HepG2 (cell line): ENCODE data around the gene MEI1. TPM values are rescaled to one million over a fixed set of nuclear protein-coding genes. Genes with fewer than 3 reads are reported as not detected.

Experiments used
- ARID2 ChIP-seq: sonication (generic); formaldehyde crosslinking; IDR thresholded peaks from 2 replicates; pipeline ENCODE4 v1.8.1; 2022; ENCODE audit warnings: mild to moderate bottlenecking, missing genetic modification reagents, borderline replicate concordance
- ASH2L ChIP-seq: fragments of 300-600, 200-600 bp; sonication (generic); IDR thresholded peaks from 2 replicates; pipeline ENCODE4 v1.7.0; 2017; ENCODE audit warnings: low read depth, mild to moderate bottlenecking, moderate library complexity, mixed read lengths, low read length; ENCODE audit not compliant: insufficient read length
- ATF7-NPFF ChIP-seq: sonication (generic); formaldehyde crosslinking; IDR thresholded peaks from 2 replicates; pipeline ENCODE4 v1.8.1; 2023; ENCODE audit warnings: mild to moderate bottlenecking, low read depth, missing genetic modification reagents, moderate library complexity
- CENPBD1 ChIP-seq: sonication (generic); formaldehyde crosslinking; IDR thresholded peaks from 2 replicates; pipeline ENCODE4 v1.8.0; 2022; ENCODE audit warnings: missing genetic modification reagents, low read depth, mild to moderate bottlenecking, borderline replicate concordance
- CSRNP1 ChIP-seq: sonication (generic); formaldehyde crosslinking; IDR thresholded peaks from 2 replicates; pipeline ENCODE4 v1.8.1; 2023; ENCODE audit warnings: mild to moderate bottlenecking, missing genetic modification reagents
- GZF1 ChIP-seq: sonication (generic); formaldehyde crosslinking; IDR thresholded peaks from 2 replicates; pipeline ENCODE4 v1.5.1; 2020; ENCODE audit warnings: mild to moderate bottlenecking, missing genetic modification reagents
- HMGXB4 ChIP-seq, 2 experiments: sonication (generic) in 1 of 2; formaldehyde crosslinking in 1 of 2; IDR thresholded peaks; 2 replicates each; pipeline versions ENCODE4 v1.4.0 to v1.6.1; 2018 to 2020; ENCODE audit warnings: missing genetic modification reagents in 2 of 2, borderline replicate concordance in 1 of 2, low read depth in 1 of 2, mild to moderate bottlenecking in 1 of 2, missing biosample characterization in 1 of 2
- MTA1 ChIP-seq: sonication (generic); formaldehyde crosslinking; IDR thresholded peaks from 2 replicates; pipeline ENCODE4 v1.4.0; 2020; ENCODE audit warnings: missing genetic modification reagents, mild to moderate bottlenecking, borderline replicate concordance
- NFATC3 ChIP-seq: sonication (generic); formaldehyde crosslinking; IDR thresholded peaks from 2 replicates; pipeline ENCODE4 v1.5.1; 2020; ENCODE audit warnings: mild to moderate bottlenecking, missing genetic modification reagents
- NR3C1 ChIP-seq: sonication (generic); formaldehyde crosslinking; IDR thresholded peaks from 2 replicates; pipeline ENCODE4 v1.4.0; 2020; ENCODE audit warnings: missing genetic modification reagents
- ONECUT2 ChIP-seq: sonication (generic); formaldehyde crosslinking; IDR thresholded peaks from 2 replicates; pipeline ENCODE4 v1.4.0; 2020; ENCODE audit warnings: missing genetic modification reagents
- SOX5 ChIP-seq: IDR thresholded peaks from 2 replicates; pipeline ENCODE4 v1.6.1; 2016; ENCODE audit warnings: borderline replicate concordance
- SUZ12 ChIP-seq: fragments of 150-350 bp; IDR thresholded peaks from 2 replicates; pipeline ENCODE4 v1.6.1; 2014; ENCODE audit warnings: low read depth, low read length
- TCF7 ChIP-seq: sonication (generic); IDR thresholded peaks from 2 replicates; pipeline ENCODE4 v1.6.1; 2016; ENCODE audit warnings: antibody characterized with exemption, low read depth
- TOPORS ChIP-seq: sonication (generic); formaldehyde crosslinking; IDR thresholded peaks from 2 replicates; pipeline ENCODE4 v1.8.0; 2023; ENCODE audit warnings: mild to moderate bottlenecking, missing genetic modification reagents
- ZBTB14 ChIP-seq: sonication (generic); formaldehyde crosslinking; IDR thresholded peaks from 2 replicates; pipeline ENCODE4 v1.4.0; 2020; ENCODE audit warnings: missing genetic modification reagents
- ZBTB44 ChIP-seq: sonication (generic); formaldehyde crosslinking; IDR thresholded peaks from 2 replicates; pipeline ENCODE4 v1.4.0; 2020; ENCODE audit warnings: missing genetic modification reagents
- ZNF260 ChIP-seq: sonication (generic); formaldehyde crosslinking; IDR thresholded peaks from 2 replicates; pipeline ENCODE4 v1.4.0; 2020; ENCODE audit warnings: missing genetic modification reagents, low read depth, mild to moderate bottlenecking, borderline replicate concordance
- ZNF329 ChIP-seq: sonication (generic); formaldehyde crosslinking; IDR thresholded peaks from 2 replicates; pipeline ENCODE4 v1.9.0; 2021; ENCODE audit warnings: low read depth, mild to moderate bottlenecking, missing genetic modification reagents
- ZNF556 ChIP-seq: sonication (generic); formaldehyde crosslinking; IDR thresholded peaks from 2 replicates; pipeline ENCODE4 v1.4.0; 2020; ENCODE audit warnings: mild to moderate bottlenecking, missing genetic modification reagents, borderline replicate concordance
- ZNF776 ChIP-seq: sonication (generic); formaldehyde crosslinking; IDR thresholded peaks from 2 replicates; pipeline ENCODE4 v1.4.0; 2020; ENCODE audit warnings: mild to moderate bottlenecking, missing genetic modification reagents
- polyA plus RNA-seq, 8 experiments: library from polyadenylated mRNA; depleted of rRNA in 3 of 8; stranded (reverse) in 7 of 8; unstranded in 1 of 8; fragments of >200 nt; fragmentation: Illumina TruSeq in 4 of 8; extraction: Trizol in 4 of 8; gene quantifications; 2 replicates each; pipeline versions ENCODE4 v1.2.1 to v1.2.3, GENCODE V29; 2011 to 2016; ENCODE audit warnings: low read depth in 4 of 8, missing spikeins in 1 of 8, mixed read lengths in 1 of 8; ENCODE audit not compliant: insufficient read depth in 1 of 8
- total RNA-seq, 5 experiments: library from RNA; depleted of rRNA; stranded (reverse); fragments of >200 nt; fragmentation: Illumina TruSeq; extraction: Trizol; gene quantifications; 2 replicates each; pipeline ENCODE4 v1.2.3, GENCODE V29; 2016; ENCODE audit warnings: low read depth in 1 of 5

Gene MEI1
- total and polyA plus RNA-seq, 2 of the 13 experiments (the other 11 are each of a cell fraction or from before 2014, with no cell fraction given) = 0.75 to 1.9 TPM

- TF ChIP-seq SUZ12 = no peak
- 0 out of 2 replicates have a peak, but pooled peaks have one; percentile 1 for TF ChIP-seq NR3C1 (CRISPR knock-in tag)
- TF ChIP-seq ASH2L = no peak
- no peak for TF ChIP-seq ZBTB14 (CRISPR knock-in tag)
- TF ChIP-seq HMGXB4 (CRISPR knock-in tag; IDR thresholded peaks at IDR 0.05; ENCODE audit: borderline replicate concordance in 1 of 2, low read depth in 1 of 2) = no peak; a peak in 1 of 4 replicates
- no peak for TF ChIP-seq SOX5 (CRISPR knock-in tag)
- no peak for TF ChIP-seq ZBTB44 (CRISPR knock-in tag)
- no peak for TF ChIP-seq ZNF260 (CRISPR knock-in tag)
- TF ChIP-seq GZF1 (CRISPR knock-in tag) = peak; percentile 70; the same call in 1 of the 2 replicates
- TF ChIP-seq ONECUT2 (CRISPR knock-in tag) = no peak
- no peak for TF ChIP-seq ZNF776 (CRISPR knock-in tag)
- peak; percentile 44; the same call in 1 of the 2 replicates for TF ChIP-seq MTA1 (CRISPR knock-in tag)
- peak; percentile 76; the same call in 1 of the 2 replicates for TF ChIP-seq ARID2 (CRISPR knock-in tag)
- 0 out of 2 replicates have a peak, but pooled peaks have one; percentile 28 for TF ChIP-seq ATF7-NPFF
- TF ChIP-seq ZNF329 (CRISPR knock-in tag) = no peak
- peak; percentile 63; the same call in 1 of the 2 replicates for TF ChIP-seq CSRNP1
- no peak; the same call in 1 of the 2 replicates for TF ChIP-seq ZNF556
- peak; percentile 25; the same call in 1 of the 2 replicates for TF ChIP-seq TOPORS (CRISPR knock-in tag)
- TF ChIP-seq NFATC3 (CRISPR knock-in tag) = 0 out of 2 replicates have a peak, but pooled peaks have one; percentile 54
- no peak for TF ChIP-seq CENPBD1 (CRISPR knock-in tag)
- TF ChIP-seq TCF7 = no peak
Measured at GRCh38 chr22:41799486-41800347, 100.4 kb downstream of the MEI1 start (continued).
